Measurements from ENCODE around the gene POLA1. TPM values are rescaled to one million over a fixed set of nuclear protein-coding genes. Genes with fewer than 3 reads are reported as not detected.
"Not testable (repeated sequence)": the region's sequence is repeated elsewhere in the genome, so short reads cannot be mapped to it uniquely, and the experiment has no call there.

The POLA1 gene
- total and polyA plus RNA-seq, 7 experiments from 2014 or later = 4.1 to 26.6 (median 6.5) TPM

- Histone ChIP-seq H3K4me3 (ENCODE audit: low read length) (no peak overlapping the region), H3K4me1 (ENCODE audit: control insufficient read depth in 2 of 2, insufficient read depth in 2 of 2, low read length in 2 of 2) (peaks cover 0 to 4% of the 10 kb centered on the region in 2 donors), H3K27ac (ENCODE audit: low read depth, low read length) (no peak overlapping the region), H3K9me3 (ENCODE audit: control insufficient read depth in 2 of 3, low read length in 3 of 3) (no peaks in the 10 kb centered on the region), H3K36me3 (ENCODE audit: control insufficient read depth in 2 of 3, insufficient read depth in 3 of 3, low read length in 3 of 3) (no peaks in the 10 kb centered on the region), H3K27me3 (ENCODE audit: control insufficient read depth in 2 of 2, insufficient read depth in 2 of 2, low read length in 2 of 2) (no peaks in the 10 kb centered on the region)
- CTCF ChIA-PET = interaction anchor here (0.6 kb wide), 1 partner anchor 258 kb away, joined by 3 read pairs; no protein-coding TSS in a partner anchor
- H3K27ac Mint-ChIP-seq = peak overlapping the region in 1 of 9 donors; percentile 31
- intact Hi-C loops (cut with micrococcal nuclease) = no loop called here
- peaks cover 7 to 22% (median 8%) of the 10 kb centered on the region in 5 donors for H3K27me3 Mint-ChIP-seq
- peaks cover 0 to 4% (median 0%) of the 10 kb centered on the region in 11 donors for H3K9me3 Mint-ChIP-seq
- H3K4me3 Mint-ChIP-seq = no peak overlapping the region
- DNase-seq (no peak), ATAC-seq (no peak)
- peaks cover 2 to 13% (median 10%) of the 10 kb centered on the region in 7 donors for H3K4me1 Mint-ChIP-seq
- H3K36me3 Mint-ChIP-seq = no peaks in the 10 kb centered on the region
- POLR2A ChIA-PET = no interaction called here
These were observed 41.9 kb upstream of the POLA1 start for GRCh38 chrX:24651783-24652182.

GRCh38 chrX:24655679-24656078 is 38.0 kb upstream of the POLA1 start:
- POLR2A ChIA-PET; H3K4me3 ChIP-seq (ENCODE audit: low read length); H3K9me3 ChIP-seq (ENCODE audit: control insufficient read depth in 2 of 3, low read length in 3 of 3); H3K27ac ChIP-seq (ENCODE audit: low read depth, low read length); H3K4me1 Mint-ChIP-seq; H3K27ac Mint-ChIP-seq; CTCF ChIA-PET; H3K27me3 Mint-ChIP-seq; H3K4me1 ChIP-seq (ENCODE audit: control insufficient read depth in 2 of 2, insufficient read depth in 2 of 2, low read length in 2 of 2); H3K4me3 Mint-ChIP-seq; intact Hi-C loops (cut with micrococcal nuclease); H3K36me3 ChIP-seq (ENCODE audit: control insufficient read depth in 2 of 3, insufficient read depth in 3 of 3, low read length in 3 of 3); ATAC-seq; H3K36me3 Mint-ChIP-seq; DNase-seq; H3K27me3 ChIP-seq (ENCODE audit: control insufficient read depth in 2 of 2, insufficient read depth in 2 of 2, low read length in 2 of 2); H3K9me3 Mint-ChIP-seq: not testable (repeated sequence)

GRCh38 chrX:24657671-24658386 is 35.9 kb upstream of the POLA1 start:
- Mint-ChIP-seq H3K36me3 (no peaks in the 10 kb centered on the region), H3K9me3 (peaks cover 0 to 2% (median 0%) of the 10 kb centered on the region in 11 donors), H3K4me3 (no peak overlapping the region), H3K27me3 (peaks cover 0 to 11% (median 0%) of the 10 kb centered on the region in 5 donors), H3K27ac (no peak overlapping the region), H3K4me1 (no peaks in the 10 kb centered on the region)
- no peak overlapping the region for H3K27ac ChIP-seq (ENCODE audit: low read depth, low read length)
- no peak for ATAC-seq
- no peaks in the 10 kb centered on the region for H3K4me1 ChIP-seq (ENCODE audit: control insufficient read depth in 2 of 2, insufficient read depth in 2 of 2, low read length in 2 of 2)
- no peak for DNase-seq
- ChIA-PET CTCF (no interaction called here), POLR2A (no interaction called here)
- H3K4me3 ChIP-seq (ENCODE audit: low read length) = no peak overlapping the region
- no peaks in the 10 kb centered on the region for H3K36me3 ChIP-seq (ENCODE audit: control insufficient read depth in 2 of 3, insufficient read depth in 3 of 3, low read length in 3 of 3)
- intact Hi-C loops (cut with micrococcal nuclease) = no loop called here
- no peaks in the 10 kb centered on the region for H3K27me3 ChIP-seq (ENCODE audit: control insufficient read depth in 2 of 2, insufficient read depth in 2 of 2, low read length in 2 of 2)
- no peaks in the 10 kb centered on the region for H3K9me3 ChIP-seq (ENCODE audit: control insufficient read depth in 2 of 3, low read length in 3 of 3)

- H3K9me3 ChIP-seq (ENCODE audit: control insufficient read depth in 2 of 3, low read length in 3 of 3) = no peaks in the 10 kb centered on the region
- H3K4me3 ChIP-seq (ENCODE audit: low read length) = no peak overlapping the region
- POLR2A ChIA-PET = no interaction called here
- intact Hi-C loops (cut with micrococcal nuclease) = no loop called here
- no peaks in the 10 kb centered on the region for H3K27me3 ChIP-seq (ENCODE audit: control insufficient read depth in 2 of 2, insufficient read depth in 2 of 2, low read length in 2 of 2)
- CTCF ChIA-PET = no interaction called here
- no peak overlapping the region for H3K27ac ChIP-seq (ENCODE audit: low read depth, low read length)
- ATAC-seq = no peak
- Mint-ChIP-seq H3K27ac (no peak overlapping the region), H3K27me3 (peaks cover 0 to 11% (median 0%) of the 10 kb centered on the region in 5 donors), H3K4me1 (no peaks in the 10 kb centered on the region), H3K9me3 (peaks cover 0 to 1% (median 0%) of the 10 kb centered on the region in 11 donors), H3K4me3 (no peak overlapping the region), H3K36me3 (no peaks in the 10 kb centered on the region)
- H3K4me1 ChIP-seq (ENCODE audit: control insufficient read depth in 2 of 2, insufficient read depth in 2 of 2, low read length in 2 of 2) = no peaks in the 10 kb centered on the region
- no peak for DNase-seq
- no peaks in the 10 kb centered on the region for H3K36me3 ChIP-seq (ENCODE audit: control insufficient read depth in 2 of 3, insufficient read depth in 3 of 3, low read length in 3 of 3)
These were observed 35.3 kb upstream of the POLA1 start for GRCh38 chrX:24658421-24658820.

- Mint-ChIP-seq H3K9me3 (no peaks in the 10 kb centered on the region), H3K36me3 (no peaks in the 10 kb centered on the region), H3K4me3 (no peak overlapping the region), H3K27ac (no peak overlapping the region), H3K4me1 (no peaks in the 10 kb centered on the region), H3K27me3 (peaks cover 0 to 10% (median 0%) of the 10 kb centered on the region in 5 donors)
- ATAC-seq (no peak), DNase-seq (no peak)
- Histone ChIP-seq H3K4me3 (ENCODE audit: low read length) (no peak overlapping the region), H3K4me1 (ENCODE audit: control insufficient read depth in 2 of 2, insufficient read depth in 2 of 2, low read length in 2 of 2) (no peaks in the 10 kb centered on the region), H3K27me3 (ENCODE audit: control insufficient read depth in 2 of 2, insufficient read depth in 2 of 2, low read length in 2 of 2) (no peaks in the 10 kb centered on the region), H3K27ac (ENCODE audit: low read depth, low read length) (no peak overlapping the region), H3K9me3 (ENCODE audit: control insufficient read depth in 2 of 3, low read length in 3 of 3) (no peaks in the 10 kb centered on the region), H3K36me3 (ENCODE audit: control insufficient read depth in 2 of 3, insufficient read depth in 3 of 3, low read length in 3 of 3) (no peaks in the 10 kb centered on the region)
- intact Hi-C loops (cut with micrococcal nuclease) = no loop called here
- CTCF ChIA-PET = no interaction called here
- POLR2A ChIA-PET = no interaction called here
These were observed 34.6 kb upstream of the POLA1 start for GRCh38 chrX:24659106-24659505.

GRCh38 chrX:24659646-24660045 is 34.1 kb upstream of the POLA1 start:
- no peaks in the 10 kb centered on the region for H3K4me1 ChIP-seq (ENCODE audit: control insufficient read depth in 2 of 2, insufficient read depth in 2 of 2, low read length in 2 of 2)
- H3K27me3 ChIP-seq (ENCODE audit: control insufficient read depth in 2 of 2, insufficient read depth in 2 of 2, low read length in 2 of 2) = no peaks in the 10 kb centered on the region
- no peaks in the 10 kb centered on the region for H3K4me1 Mint-ChIP-seq
- CTCF ChIA-PET = no interaction called here
- H3K27me3 Mint-ChIP-seq = peaks cover 0 to 10% (median 0%) of the 10 kb centered on the region in 5 donors
- H3K36me3 Mint-ChIP-seq = no peaks in the 10 kb centered on the region
- no peak overlapping the region for H3K4me3 ChIP-seq (ENCODE audit: low read length)
- H3K36me3 ChIP-seq (ENCODE audit: control insufficient read depth in 2 of 3, insufficient read depth in 3 of 3, low read length in 3 of 3) = no peaks in the 10 kb centered on the region
- no peak overlapping the region for H3K27ac Mint-ChIP-seq
- DNase-seq = no peak
- H3K9me3 ChIP-seq (ENCODE audit: control insufficient read depth in 2 of 3, low read length in 3 of 3) = no peaks in the 10 kb centered on the region
- H3K9me3 Mint-ChIP-seq = no peaks in the 10 kb centered on the region
- intact Hi-C loops (cut with micrococcal nuclease) = no loop called here
- POLR2A ChIA-PET = no interaction called here
- ATAC-seq = no peak
- H3K27ac ChIP-seq (ENCODE audit: low read depth, low read length) = no peak overlapping the region
- no peak overlapping the region for H3K4me3 Mint-ChIP-seq

DNA sequence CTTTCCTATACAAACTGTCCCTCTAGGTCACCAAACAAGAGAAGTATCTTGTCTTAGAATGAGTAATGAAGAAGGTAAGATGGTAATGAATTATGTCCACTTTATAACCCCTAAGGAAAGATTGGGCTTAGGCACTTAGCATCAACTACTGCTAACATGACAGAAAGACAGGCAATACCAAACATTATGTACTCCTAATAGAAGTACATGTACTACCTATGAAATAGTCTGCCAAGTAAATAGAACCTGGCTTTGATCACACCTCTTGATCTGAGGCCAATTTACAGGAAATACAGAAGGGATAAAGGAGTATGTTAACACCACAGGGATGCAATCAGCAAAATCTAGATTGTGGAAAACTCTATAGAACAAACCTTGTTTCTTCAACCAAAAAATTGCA is 32.4 kb upstream of the POLA1 start:
- no peak overlapping the region for H3K27ac ChIP-seq (ENCODE audit: low read depth, low read length)
- intact Hi-C loops (cut with micrococcal nuclease) = no loop called here
- no peak overlapping the region for H3K4me3 ChIP-seq (ENCODE audit: low read length)
- no peaks in the 10 kb centered on the region for H3K9me3 Mint-ChIP-seq
- H3K4me1 Mint-ChIP-seq = no peaks in the 10 kb centered on the region
- H3K36me3 Mint-ChIP-seq = no peaks in the 10 kb centered on the region
- no peaks in the 10 kb centered on the region for H3K9me3 ChIP-seq (ENCODE audit: control insufficient read depth in 2 of 3, low read length in 3 of 3)
- no peaks in the 10 kb centered on the region for H3K4me1 ChIP-seq (ENCODE audit: control insufficient read depth in 2 of 2, insufficient read depth in 2 of 2, low read length in 2 of 2)
- POLR2A ChIA-PET = no interaction called here
- no peaks in the 10 kb centered on the region for H3K27me3 ChIP-seq (ENCODE audit: control insufficient read depth in 2 of 2, insufficient read depth in 2 of 2, low read length in 2 of 2)
- H3K27me3 Mint-ChIP-seq = peaks cover 0 to 10% (median 0%) of the 10 kb centered on the region in 5 donors
- no peaks in the 10 kb centered on the region for H3K36me3 ChIP-seq (ENCODE audit: control insufficient read depth in 2 of 3, insufficient read depth in 3 of 3, low read length in 3 of 3)
- no peak overlapping the region for H3K4me3 Mint-ChIP-seq
- CTCF ChIA-PET = no interaction called here
- no peak for DNase-seq
- H3K27ac Mint-ChIP-seq = no peak overlapping the region
- no peak for ATAC-seq

All from naive thymus-derived CD4-positive, alpha-beta T cell (primary cell).